ENCODE data around the gene FBXW7. TPM values are rescaled to one million over a fixed set of nuclear protein-coding genes. Genes with fewer than 3 reads are reported as not detected.

The FBXW7 gene
- total RNA-seq, 1 experiment from 2014 or later = 27.1 TPM

GRCh38 chr4:152540941-152541340 lies 5.0 kb upstream of the FBXW7 start:
- H4K91ac ChIP-seq (ENCODE audit: insufficient read length, low read depth, low read length) = no peak overlapping the region
- no peak overlapping the region for H3T11ph ChIP-seq (ENCODE audit: low read length)
- H3K56ac ChIP-seq (ENCODE audit: insufficient read length, low read depth, low read length) = no peak overlapping the region
- no peak overlapping the region for H4K8ac ChIP-seq (replicated peaks; ENCODE audit: insufficient read length, low read depth, low read length)
- Mint-ChIP-seq H3K9me3 (peaks cover 0 to 2% of the 10 kb centered on the region in 2 experiments; a peak in 2 of 5 replicates), H3K36me3 (ENCODE audit: insufficient read depth in 1 of 3, low read depth in 3 of 3) (peaks cover 8 to 19% (median 17%) of the 10 kb centered on the region in 3 experiments), H3K27ac (no peak overlapping the region; a peak in 1 of 7 replicates), H3K4me1 (peaks cover 13 to 14% of the 10 kb centered on the region in 2 experiments), H3K27me3 (ENCODE audit: low read depth) (no peaks in the 10 kb centered on the region), H3K4me3 (no peak overlapping the region)
- no peak overlapping the region for H4K5ac ChIP-seq (ENCODE audit: insufficient read length, low read depth, low read length)
- peaks cover 5% of the 10 kb centered on the region for H3K23me2 ChIP-seq (ENCODE audit: insufficient read length, low read depth, low read length, poor library complexity, severe bottlenecking)
- no peak overlapping the region for H2AFZ ChIP-seq (ENCODE audit: low read length)
- no peak overlapping the region for H3K4me2 ChIP-seq (ENCODE audit: insufficient read depth, insufficient read length, low read length)
- no peaks in the 10 kb centered on the region for H3K9me3 ChIP-seq (ENCODE audit: control insufficient read depth, low read depth, low read length)
- no peaks in the 10 kb centered on the region for H3K4me1 ChIP-seq (ENCODE audit: insufficient read depth, low read length)
- no peak overlapping the region for H3K23ac ChIP-seq (ENCODE audit: insufficient read length, low read depth, low read length)
- TF ChIP-seq, protein P1, sequence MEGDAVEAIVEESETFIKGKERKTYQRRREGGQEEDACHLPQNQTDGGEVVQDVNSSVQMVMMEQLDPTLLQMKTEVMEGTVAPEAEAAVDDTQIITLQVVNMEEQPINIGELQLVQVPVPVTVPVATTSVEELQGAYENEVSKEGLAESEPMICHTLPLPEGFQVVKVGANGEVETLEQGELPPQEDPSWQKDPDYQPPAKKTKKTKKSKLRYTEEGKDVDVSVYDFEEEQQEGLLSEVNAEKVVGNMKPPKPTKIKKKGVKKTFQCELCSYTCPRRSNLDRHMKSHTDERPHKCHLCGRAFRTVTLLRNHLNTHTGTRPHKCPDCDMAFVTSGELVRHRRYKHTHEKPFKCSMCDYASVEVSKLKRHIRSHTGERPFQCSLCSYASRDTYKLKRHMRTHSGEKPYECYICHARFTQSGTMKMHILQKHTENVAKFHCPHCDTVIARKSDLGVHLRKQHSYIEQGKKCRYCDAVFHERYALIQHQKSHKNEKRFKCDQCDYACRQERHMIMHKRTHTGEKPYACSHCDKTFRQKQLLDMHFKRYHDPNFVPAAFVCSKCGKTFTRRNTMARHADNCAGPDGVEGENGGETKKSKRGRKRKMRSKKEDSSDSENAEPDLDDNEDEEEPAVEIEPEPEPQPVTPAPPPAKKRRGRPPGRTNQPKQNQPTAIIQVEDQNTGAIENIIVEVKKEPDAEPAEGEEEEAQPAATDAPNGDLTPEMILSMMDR (conservative IDR thresholded peaks at IDR 0.05) = no peak
- H3K79me1 ChIP-seq (ENCODE audit: insufficient read depth, low read depth, low read length, poor library complexity, severe bottlenecking) = peaks cover 4% of the 10 kb centered on the region
- H2BK12ac ChIP-seq (ENCODE audit: insufficient read length, low read depth, low read length) = no peak overlapping the region
- no CpG with 5 or more reads among the region's 13 CpGs for WGBS (ENCODE audit: extremely low coverage, insufficient read length, low lambda C conversion rate)
- H3K27me3 ChIP-seq (ENCODE audit: insufficient read depth, low read length) = no peaks in the 10 kb centered on the region
- no peak overlapping the region for H3K4ac ChIP-seq (ENCODE audit: low read depth, low read length)
- H3K9ac ChIP-seq (ENCODE audit: extremely low read depth, insufficient read length, low read length) = no peak overlapping the region
- H3K27ac ChIP-seq (ENCODE audit: insufficient read length, low read depth, low read length) = no peak overlapping the region
- H2BK20ac ChIP-seq (ENCODE audit: low read depth, low read length, poor library complexity, severe bottlenecking) = no peak overlapping the region
- H3K18ac ChIP-seq (ENCODE audit: insufficient read length, low read depth, low read length) = no peak overlapping the region
- no peak for DNase-seq
- H3K79me2 ChIP-seq (ENCODE audit: insufficient read depth, low read length) = peaks cover 5% of the 10 kb centered on the region; the same call in 1 of the 2 replicates
- no peak overlapping the region for H2AK5ac ChIP-seq (ENCODE audit: insufficient read length, low read length)
- no peak overlapping the region for H2BK120ac ChIP-seq (ENCODE audit: low read depth, low read length, poor library complexity, severe bottlenecking)
- no peak overlapping the region for H2BK5ac ChIP-seq (ENCODE audit: insufficient read length, low read length)
- no peaks in the 10 kb centered on the region for H4K20me1 ChIP-seq (ENCODE audit: control insufficient read depth, insufficient read depth, insufficient read length)
- no peak overlapping the region for H3K14ac ChIP-seq (ENCODE audit: insufficient read depth, low read length)
- no peak overlapping the region for H2BK15ac ChIP-seq (ENCODE audit: low read depth, low read length)
